HG02870 (cell line): Measurements from ENCODE around the gene RAB40AL.
"Not testable (repeated sequence)": the region's sequence is repeated elsewhere in the genome, so short reads cannot be mapped to it uniquely, and the experiment has no call there.

ENCODE experiments used
- ATAC-seq: cut with Tn5 transposase; IDR thresholded peaks from one replicate; pipeline ENCODE4 v1.9.1; 2021; ENCODE audit warnings: mild to moderate bottlenecking, moderate library complexity; ENCODE audit not compliant: unreplicated experiment

The RAB40AL gene

GRCh38 chrX:102936972-102937371 lies at the start of gene RAB40AL:
TSS of gene RAB40AL (plus strand) at chrX:102937272. CDS start at chrX:102937319, 47 bp downstream.
- ATAC-seq, result not testable (repeated sequence)

GRCh38 chrX:102887687-102888086 lies 49.4 kb upstream of the RAB40AL start:
- ATAC-seq, result no peak

- no peak for ATAC-seq
Measured at GRCh38 chrX:102892103-102892502, 45.0 kb upstream of the RAB40AL start.

GRCh38 chrX:102899940-102900916 lies 36.8 kb upstream of the RAB40AL start:
- peak; percentile 86 for ATAC-seq

- ATAC-seq, result no peak
Measured at GRCh38 chrX:102902355-102902754, 34.7 kb upstream of the RAB40AL start.

- ATAC-seq, result no peak
Measured at GRCh38 chrX:102930990-102931756, 5.9 kb upstream of the RAB40AL start.

- peak; percentile 48 for ATAC-seq
Measured at GRCh38 chrX:102934624-102935023, 2.4 kb upstream of the RAB40AL start.

- ATAC-seq, result peak; percentile 74
Measured at GRCh38 chrX:102950908-102951866, 14.1 kb downstream of the RAB40AL start.

GRCh38 chrX:102957751-102958150 lies 20.7 kb downstream of the RAB40AL start:
- no peak for ATAC-seq

GRCh38 chrX:102958794-102959193 lies 21.7 kb downstream of the RAB40AL start:
- ATAC-seq, result no peak

GRCh38 chrX:102959471-102959870 lies 22.4 kb downstream of the RAB40AL start:
- ATAC-seq, result no peak

- ATAC-seq, result no peak
Measured at GRCh38 chrX:102963955-102964354, 26.9 kb downstream of the RAB40AL start.

- no peak for ATAC-seq
Measured at GRCh38 chrX:102964940-102965339, 27.9 kb downstream of the RAB40AL start.

GRCh38 chrX:102966701-102967100 lies 29.6 kb downstream of the RAB40AL start:
- ATAC-seq, result no peak

- ATAC-seq, result no peak
Measured at GRCh38 chrX:102968216-102968615, 31.1 kb downstream of the RAB40AL start.

- not testable (repeated sequence) for ATAC-seq
Measured at GRCh38 chrX:102971536-102971935, 34.5 kb downstream of the RAB40AL start.

- ATAC-seq, result no peak
Measured at GRCh38 chrX:102975016-102975415, 37.9 kb downstream of the RAB40AL start.

GRCh38 chrX:102976286-102976685 lies 39.2 kb downstream of the RAB40AL start:
- ATAC-seq, result no peak

GRCh38 chrX:102976793-102977495 lies 39.9 kb downstream of the RAB40AL start:
- ATAC-seq, result no peak

- no peak for ATAC-seq
Measured at GRCh38 chrX:102978594-102978993, 41.5 kb downstream of the RAB40AL start.
